ENCODE data around the gene PHF21A. TPM values are rescaled to one million over a fixed set of nuclear protein-coding genes. Genes with fewer than 3 reads are reported as not detected.

PHF21A gene
- total RNA-seq, 2 experiments from 2014 or later = 23.1 to 56.1 TPM

DNA sequence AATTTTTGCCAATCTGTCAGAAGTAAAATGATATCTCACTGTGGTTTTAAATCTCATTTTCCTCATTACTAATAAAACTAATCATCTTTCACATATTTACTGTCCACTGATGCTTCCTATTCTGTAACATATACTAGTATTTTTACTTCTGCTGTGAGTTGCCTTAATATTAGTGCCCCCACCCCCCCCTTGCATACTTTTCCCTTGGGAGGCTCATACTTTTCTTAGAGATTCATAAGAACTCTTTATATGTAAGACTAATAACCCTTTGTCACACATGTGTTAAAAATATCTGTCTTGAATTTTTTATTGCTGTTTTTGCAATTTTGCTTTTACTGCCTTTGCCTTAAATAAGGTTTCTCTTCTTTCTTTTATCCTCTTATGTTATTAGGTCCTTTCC lies 87.2 kb downstream of the PHF21A start:
- Histone ChIP-seq H3K4me1 (ENCODE audit: insufficient read depth, low read length, poor library complexity, severe bottlenecking) (no peaks in the 10 kb centered on the region), H3K9me3 (ENCODE audit: low read length) (no peaks in the 10 kb centered on the region), H3K9me2 (ENCODE audit: insufficient read depth, low read length) (no peaks in the 10 kb centered on the region), H3K4me2 (ENCODE audit: low read length) (no peak overlapping the region), H4K20me1 (ENCODE audit: insufficient read depth, low read length) (no peaks in the 10 kb centered on the region), H3K27ac (ENCODE audit: low read depth, low read length, poor library complexity, severe bottlenecking) (no peak overlapping the region), H3K36me3 (ENCODE audit: insufficient read depth, low read length) (peaks cover 8% of the 10 kb centered on the region), H3K79me2 (ENCODE audit: insufficient read depth, low read depth, low read length) (no peaks in the 10 kb centered on the region), H2AFZ (ENCODE audit: low read length) (no peak overlapping the region), H3K4me3 (ENCODE audit: low read depth, low read length, poor library complexity, severe bottlenecking) (no peak overlapping the region)
- no TSS peak for BruUV-seq (replicated peaks)
- DNase-seq (ENCODE audit: low spot score) = no peak
- ChIA-PET POLR2A (no interaction called here), CTCF (ENCODE audit: unreplicated experiment) (no interaction called here)
- intact Hi-C loops (cut with micrococcal nuclease; ENCODE audit: unreplicated experiment) = no loop called here
- TF ChIP-seq, protein P1, sequence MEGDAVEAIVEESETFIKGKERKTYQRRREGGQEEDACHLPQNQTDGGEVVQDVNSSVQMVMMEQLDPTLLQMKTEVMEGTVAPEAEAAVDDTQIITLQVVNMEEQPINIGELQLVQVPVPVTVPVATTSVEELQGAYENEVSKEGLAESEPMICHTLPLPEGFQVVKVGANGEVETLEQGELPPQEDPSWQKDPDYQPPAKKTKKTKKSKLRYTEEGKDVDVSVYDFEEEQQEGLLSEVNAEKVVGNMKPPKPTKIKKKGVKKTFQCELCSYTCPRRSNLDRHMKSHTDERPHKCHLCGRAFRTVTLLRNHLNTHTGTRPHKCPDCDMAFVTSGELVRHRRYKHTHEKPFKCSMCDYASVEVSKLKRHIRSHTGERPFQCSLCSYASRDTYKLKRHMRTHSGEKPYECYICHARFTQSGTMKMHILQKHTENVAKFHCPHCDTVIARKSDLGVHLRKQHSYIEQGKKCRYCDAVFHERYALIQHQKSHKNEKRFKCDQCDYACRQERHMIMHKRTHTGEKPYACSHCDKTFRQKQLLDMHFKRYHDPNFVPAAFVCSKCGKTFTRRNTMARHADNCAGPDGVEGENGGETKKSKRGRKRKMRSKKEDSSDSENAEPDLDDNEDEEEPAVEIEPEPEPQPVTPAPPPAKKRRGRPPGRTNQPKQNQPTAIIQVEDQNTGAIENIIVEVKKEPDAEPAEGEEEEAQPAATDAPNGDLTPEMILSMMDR (conservative IDR thresholded peaks at IDR 0.05; ENCODE audit: low read length) = no peak

DNA sequence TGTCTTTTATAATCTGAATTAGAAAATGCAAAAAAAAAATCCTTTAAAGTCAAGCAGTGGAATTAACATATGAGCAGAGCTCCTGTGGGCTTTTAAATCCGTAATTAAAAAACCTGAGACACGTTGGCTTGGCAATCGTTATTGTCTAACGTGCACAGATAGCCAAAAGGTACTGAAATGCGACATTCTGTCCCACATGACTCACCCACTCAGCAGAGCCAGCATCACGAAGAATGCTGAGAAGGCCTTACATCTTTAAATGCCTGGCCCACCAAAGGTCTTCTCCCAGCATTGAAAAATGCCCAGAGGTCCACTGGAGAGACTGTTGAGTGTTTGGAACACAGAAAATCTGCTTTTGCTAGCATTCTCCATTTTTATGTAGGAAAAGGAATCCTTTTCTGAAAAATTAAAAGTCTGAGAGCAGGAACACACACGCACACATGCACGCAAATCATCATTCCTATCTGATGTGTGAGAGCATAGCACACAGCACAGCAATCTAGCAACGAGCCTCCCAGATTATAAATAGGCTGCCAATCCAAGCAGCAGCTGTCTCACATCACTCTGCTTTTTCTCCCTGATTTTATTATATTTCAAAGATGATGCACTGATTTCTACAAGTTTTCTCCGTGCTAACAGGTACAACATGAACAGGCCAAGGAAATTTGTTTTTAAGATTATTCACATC lies 94.5 kb downstream of the PHF21A start:
- Histone ChIP-seq H3K4me3 (ENCODE audit: low read depth, low read length, poor library complexity, severe bottlenecking) (no peak overlapping the region), H4K20me1 (ENCODE audit: insufficient read depth, low read length) (no peaks in the 10 kb centered on the region; the same call in 1 of the 2 replicates), H3K27ac (ENCODE audit: low read depth, low read length, poor library complexity, severe bottlenecking) (no peak overlapping the region), H3K79me2 (ENCODE audit: insufficient read depth, low read depth, low read length) (no peaks in the 10 kb centered on the region), H3K4me1 (ENCODE audit: insufficient read depth, low read length, poor library complexity, severe bottlenecking) (no peaks in the 10 kb centered on the region), H3K9me3 (ENCODE audit: low read length) (no peaks in the 10 kb centered on the region), H3K36me3 (ENCODE audit: insufficient read depth, low read length) (no peaks in the 10 kb centered on the region), H3K9me2 (ENCODE audit: insufficient read depth, low read length) (no peaks in the 10 kb centered on the region), H3K4me2 (ENCODE audit: low read length) (no peak overlapping the region), H2AFZ (ENCODE audit: low read length) (no peak overlapping the region)
- ChIA-PET POLR2A (no interaction called here), CTCF (ENCODE audit: unreplicated experiment) (no interaction called here)
- intact Hi-C loops (cut with micrococcal nuclease; ENCODE audit: unreplicated experiment) = no loop called here
- DNase-seq (ENCODE audit: low spot score) = no peak
- TF ChIP-seq EZH2phosphoT487 (IDR thresholded peaks at IDR 0.05; ENCODE audit: borderline replicate concordance, low read depth, low read length) = no peak
- TF ChIP-seq, protein P1 (conservative IDR thresholded peaks at IDR 0.05; ENCODE audit: low read length) = no peak
- BruUV-seq (replicated peaks) = no TSS peak

DNA sequence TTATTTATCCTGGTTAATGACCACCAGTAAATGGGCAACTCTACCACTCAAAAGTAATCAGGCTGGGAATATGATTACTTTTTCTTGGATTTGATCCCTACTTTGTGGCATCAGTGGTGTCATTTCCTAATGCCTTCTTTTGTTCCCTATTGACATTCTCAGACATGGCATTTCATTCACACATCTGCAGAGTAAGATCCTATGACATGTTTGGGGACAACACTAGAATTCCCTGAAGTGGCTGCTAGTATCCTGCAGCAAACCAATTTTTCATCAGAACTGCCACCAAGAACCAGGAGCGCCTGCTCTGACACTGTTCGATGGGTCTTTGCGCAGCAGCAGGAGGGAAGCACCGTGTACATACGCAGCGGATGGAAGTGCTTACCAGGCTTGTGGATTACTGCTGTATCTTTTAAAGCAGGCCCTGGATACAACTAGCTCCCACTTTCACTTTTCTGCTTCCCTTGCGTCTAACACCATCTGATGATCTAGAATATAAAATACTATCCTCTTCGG lies 101.1 kb downstream of the PHF21A start:
- H3K36me3 ChIP-seq (ENCODE audit: insufficient read depth, low read length) = no peaks in the 10 kb centered on the region
- no peak for DNase-seq (ENCODE audit: low spot score)
- no peak overlapping the region for H3K27ac ChIP-seq (ENCODE audit: low read depth, low read length, poor library complexity, severe bottlenecking)
- TF ChIP-seq EZH2phosphoT487 (IDR thresholded peaks at IDR 0.05; ENCODE audit: borderline replicate concordance, low read depth, low read length) = no peak
- TF ChIP-seq, protein P1 (conservative IDR thresholded peaks at IDR 0.05; ENCODE audit: low read length) = no peak
- CTCF ChIA-PET (ENCODE audit: unreplicated experiment) = interaction anchor here (0.5 kb wide), 1 partner anchor 101 kb away, joined by 5 read pairs; no protein-coding TSS in a partner anchor
- no peaks in the 10 kb centered on the region for H3K4me1 ChIP-seq (ENCODE audit: insufficient read depth, low read length, poor library complexity, severe bottlenecking)
- H3K9me2 ChIP-seq (ENCODE audit: insufficient read depth, low read length) = no peaks in the 10 kb centered on the region
- H4K20me1 ChIP-seq (ENCODE audit: insufficient read depth, low read length) = no peaks in the 10 kb centered on the region; the same call in 1 of the 2 replicates
- H2AFZ ChIP-seq (ENCODE audit: low read length) = no peak overlapping the region
- no peak overlapping the region for H3K4me2 ChIP-seq (ENCODE audit: low read length)
- no peaks in the 10 kb centered on the region for H3K79me2 ChIP-seq (ENCODE audit: insufficient read depth, low read depth, low read length)
- intact Hi-C loops (cut with micrococcal nuclease; ENCODE audit: unreplicated experiment) = no loop called here
- POLR2A ChIA-PET = interaction anchor here (0.7 to 1.4 kb wide), 2 partner anchors 10 to 84 kb away, joined by 3 to 4 read pairs; no protein-coding TSS in a partner anchor
- no peaks in the 10 kb centered on the region for H3K9me3 ChIP-seq (ENCODE audit: low read length)
- BruUV-seq (replicated peaks) = no TSS peak
- H3K4me3 ChIP-seq (ENCODE audit: low read depth, low read length, poor library complexity, severe bottlenecking) = no peak overlapping the region
